Measurements from ENCODE around the gene SLC35G2. TPM values are rescaled to one million over a fixed set of nuclear protein-coding genes. Genes with fewer than 3 reads are reported as not detected.

Gene SLC35G2
- polyA plus RNA-seq, 1 donor (not counting 4 experiments of a cell fraction or from before 2014, with no cell fraction given): 1.9 TPM

GRCh38 chr3:136804813-136805212 is 14.1 kb upstream of the SLC35G2 start:
- FAIRE-seq: no peak

DNA sequence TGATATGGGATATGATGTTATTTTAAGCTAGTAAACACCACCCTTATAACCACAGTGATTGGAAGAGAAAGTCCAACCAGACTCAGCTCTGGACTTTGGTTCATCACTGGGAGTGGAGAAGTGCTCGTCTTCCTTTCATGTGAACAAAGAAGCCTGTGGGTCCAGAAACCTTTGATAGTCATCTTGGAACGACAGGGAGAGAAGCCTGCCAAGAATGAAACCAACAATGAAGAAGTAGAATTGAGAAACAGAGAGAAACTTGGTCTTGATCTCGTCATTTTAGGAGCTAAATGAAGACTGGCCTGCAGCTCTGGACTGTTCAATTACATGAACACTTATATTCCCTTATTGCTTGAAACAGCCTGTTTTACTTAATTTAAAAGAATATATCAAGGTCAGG is 13.1 kb upstream of the SLC35G2 start:
- no peaks in the 10 kb centered on the region for H3K79me2 ChIP-seq (ENCODE audit: control insufficient read depth, insufficient read depth, low read length)
- H3K9me1 ChIP-seq (ENCODE audit: control insufficient read depth, extremely low read depth, insufficient read depth, low read length): no peaks in the 10 kb centered on the region
- no peaks in the 10 kb centered on the region for H4K20me1 ChIP-seq (ENCODE audit: control insufficient read depth, extremely low read depth, insufficient read depth, low read length)
- DNase-seq (ENCODE audit: low read depth, low spot score): no peak
- no peaks in the 10 kb centered on the region for H3K27me3 ChIP-seq (ENCODE audit: control insufficient read depth, extremely low read depth, insufficient read depth, low read length)
- no peak for FAIRE-seq
- no peaks in the 10 kb centered on the region for H3K36me3 ChIP-seq (ENCODE audit: control insufficient read depth in 2 of 2, extremely low read depth in 1 of 2, insufficient read depth in 2 of 2, low read length in 2 of 2)
- H3K4me2 ChIP-seq (ENCODE audit: control insufficient read depth, extremely low read depth, insufficient read depth, low read depth, low read length): no peak overlapping the region
- no peaks in the 10 kb centered on the region for H3K9me3 ChIP-seq (ENCODE audit: control insufficient read depth, low read depth, low read length)
- dilution Hi-C loops (cut with MboI; ENCODE audit: extremely low pct_ligation_motif_present, low sequenced_read_pairs): no loop called here
- TF ChIP-seq CTCF (optimal IDR thresholded peaks at IDR 0.05 in 1 of 3, IDR thresholded peaks at IDR 0.05 in 1 of 3, conservative IDR thresholded peaks at IDR 0.05 in 1 of 3; ENCODE audit: extremely low read depth in 1 of 3, insufficient read depth in 2 of 3, low read length in 3 of 3): no peak
- no peak for TF ChIP-seq EZH2 (IDR thresholded peaks at IDR 0.05; ENCODE audit: low read length)
- no peak overlapping the region for H3K9ac ChIP-seq (ENCODE audit: control insufficient read depth, extremely low read depth, insufficient read depth, low read length)
- no peak overlapping the region for H2AFZ ChIP-seq (ENCODE audit: control insufficient read depth, low read length)
- H3K4me1 ChIP-seq (ENCODE audit: control insufficient read depth, extremely low read depth, insufficient read depth, low read length): no peaks in the 10 kb centered on the region
- H3K27ac ChIP-seq (ENCODE audit: control insufficient read depth, insufficient read depth, low read length): no peak overlapping the region
- H3K4me3 ChIP-seq (ENCODE audit: control insufficient read depth in 2 of 3, extremely low read depth in 1 of 3, insufficient read depth in 2 of 3, low read depth in 1 of 3, low read length in 3 of 3): no peak overlapping the region

More at GRCh38 chr3:136804813-136805212, 14.1 kb upstream of the SLC35G2 start:
- Histone ChIP-seq H3K36me3 (ENCODE audit: control insufficient read depth in 2 of 2, extremely low read depth in 1 of 2, insufficient read depth in 2 of 2, low read length in 2 of 2) (no peaks in the 10 kb centered on the region), H4K20me1 (ENCODE audit: control insufficient read depth, extremely low read depth, insufficient read depth, low read length) (no peaks in the 10 kb centered on the region), H3K9me1 (ENCODE audit: control insufficient read depth, extremely low read depth, insufficient read depth, low read length) (no peaks in the 10 kb centered on the region), H3K27ac (ENCODE audit: control insufficient read depth, insufficient read depth, low read length) (no peak overlapping the region), H3K27me3 (ENCODE audit: control insufficient read depth, extremely low read depth, insufficient read depth, low read length) (no peaks in the 10 kb centered on the region), H3K79me2 (ENCODE audit: control insufficient read depth, insufficient read depth, low read length) (no peaks in the 10 kb centered on the region), H3K4me3 (ENCODE audit: control insufficient read depth in 2 of 3, extremely low read depth in 1 of 3, insufficient read depth in 2 of 3, low read depth in 1 of 3, low read length in 3 of 3) (no peak overlapping the region), H3K4me1 (ENCODE audit: control insufficient read depth, extremely low read depth, insufficient read depth, low read length) (no peaks in the 10 kb centered on the region), H3K9ac (ENCODE audit: control insufficient read depth, extremely low read depth, insufficient read depth, low read length) (no peak overlapping the region), H3K9me3 (ENCODE audit: control insufficient read depth, low read depth, low read length) (no peaks in the 10 kb centered on the region), H2AFZ (ENCODE audit: control insufficient read depth, low read length) (no peak overlapping the region), H3K4me2 (ENCODE audit: control insufficient read depth, extremely low read depth, insufficient read depth, low read depth, low read length) (no peak overlapping the region)
- no peak for DNase-seq (ENCODE audit: low read depth, low spot score)
- TF ChIP-seq CTCF (optimal IDR thresholded peaks at IDR 0.05 in 1 of 3, IDR thresholded peaks at IDR 0.05 in 1 of 3, conservative IDR thresholded peaks at IDR 0.05 in 1 of 3; ENCODE audit: extremely low read depth in 1 of 3, insufficient read depth in 2 of 3, low read length in 3 of 3) (no peak), EZH2 (IDR thresholded peaks at IDR 0.05; ENCODE audit: low read length) (no peak)
- dilution Hi-C loops (cut with MboI; ENCODE audit: extremely low pct_ligation_motif_present, low sequenced_read_pairs): no loop called here
